B cell (primary cell): Measurements from ENCODE around the gene FSIP1. TPM values are rescaled to one million over a fixed set of nuclear protein-coding genes. Genes with fewer than 3 reads are reported as not detected.

Source experiments
- ATAC-seq: fragments of 200-7000 bp; cut with Tn5 transposase; one replicate; pipeline ENCODE4 v1.10.0; 2021; ENCODE audit warnings: low read depth, mild to moderate bottlenecking, moderate number of reproducible peaks, moderate library complexity
- CTCF ChIA-PET: fragments of 350-600 bp; sonication (Branson Sonifier 250); formaldehyde crosslinking; loops from one replicate; lab custom pipeline; 2021; ENCODE audit warnings: antibody characterized with exemption, inconsistent platforms; lab: Charles Lee
- POLR2A ChIA-PET: fragments of 350-600 bp; sonication (Branson Sonifier 250); formaldehyde crosslinking; loops from one replicate; lab custom pipeline; 2021; ENCODE audit warnings: antibody characterized with exemption; lab: Charles Lee
- DNase-seq: peaks from one replicate; pipeline ENCODE4 v3.0.0; 2013
- H2AFZ ChIP-seq: 2 replicates; pipeline ENCODE4 v1.6.1; 2012; ENCODE audit warnings: mild to moderate bottlenecking, low read depth, low read length; ENCODE audit not compliant: insufficient read depth, poor library complexity, severe bottlenecking
- H3K27ac ChIP-seq, 2 donors: 1 replicate in 1 of 2; 2 replicates in 1 of 2; pipeline ENCODE4 v1.5.1; 2012 to 2013; ENCODE audit warnings: low read length in 2 of 2, mild to moderate bottlenecking in 2 of 2, moderate library complexity in 1 of 2
- H3K27me3 ChIP-seq, 4 experiments: fragments of 200-600 bp in 1 of 4; sonication (generic) in 1 of 4; replicated peaks in 1 of 4; 1 replicate in 2 of 4; 2 replicates in 2 of 4; pipeline versions ENCODE4 v1.6.1 to v1.7.0; 2013 to 2016; ENCODE audit warnings: low read length in 3 of 4, mild to moderate bottlenecking in 2 of 4, mixed read lengths in 1 of 4, moderate library complexity in 1 of 4; ENCODE audit not compliant: insufficient read depth in 4 of 4, control insufficient read depth in 3 of 4; ENCODE audit errors: control extremely low read depth in 1 of 4
- H3K36me3 ChIP-seq, 2 experiments: replicated peaks in 1 of 2; 1 replicate in 1 of 2; 2 replicates in 1 of 2; pipeline versions ENCODE4 v1.6.1 to v1.7.1; 2013; ENCODE audit warnings: low read length in 1 of 2; ENCODE audit not compliant: insufficient read depth in 2 of 2, control insufficient read depth in 1 of 2; ENCODE audit errors: control extremely low read depth in 1 of 2, extremely low read depth in 1 of 2
- H3K4me1 ChIP-seq, 2 donors: fragments of 200-600 bp in 1 of 2; sonication (generic) in 1 of 2; 1 replicate in 1 of 2; 2 replicates in 1 of 2; pipeline versions ENCODE4 v1.5.1 to v1.6.1; 2013 to 2017; ENCODE audit warnings: low read length in 2 of 2; ENCODE audit not compliant: control insufficient read depth in 2 of 2, insufficient read depth in 2 of 2
- H3K4me2 ChIP-seq: replicated peaks from 2 replicates; pipeline ENCODE3; 2012; ENCODE audit warnings: mild to moderate bottlenecking, low read depth, low read length; ENCODE audit not compliant: poor library complexity, severe bottlenecking
- H3K4me3 ChIP-seq, 5 experiments: fragments of 200-600 bp in 1 of 5; sonication (generic) in 1 of 5; 1 replicate in 3 of 5; 2 replicates in 2 of 5; pipeline versions ENCODE4 v1.5.1 to v1.7.0; 2011 to 2016; ENCODE audit warnings: low read length in 4 of 5, mild to moderate bottlenecking in 4 of 5, low read depth in 2 of 5, control low read depth in 1 of 5, moderate library complexity in 1 of 5; ENCODE audit not compliant: insufficient read depth in 1 of 5; ENCODE audit errors: control extremely low read depth in 1 of 5, extremely low read depth in 1 of 5
- H3K79me2 ChIP-seq: fragments of 200-600 bp; sonication (generic); one replicate; pipeline ENCODE4 v1.6.0; 2016; ENCODE audit warnings: low read length; ENCODE audit not compliant: control insufficient read depth, insufficient read depth
- H3K9ac ChIP-seq: fragments of 200-600 bp; sonication (generic); 2 replicates; pipeline ENCODE4 v1.6.1; 2017; ENCODE audit warnings: mild to moderate bottlenecking, low read length, moderate library complexity
- H3K9me3 ChIP-seq, 3 donors: one replicate each; pipeline versions ENCODE4 v1.6.1 to v1.7.1; 2013; ENCODE audit warnings: low read length in 2 of 3; ENCODE audit not compliant: control insufficient read depth in 2 of 3, insufficient read depth in 1 of 3; ENCODE audit errors: control extremely low read depth in 1 of 3
- H4K20me1 ChIP-seq: 2 replicates; pipeline ENCODE4 v1.6.0; 2012; ENCODE audit warnings: mild to moderate bottlenecking, low read length; ENCODE audit not compliant: insufficient read depth, control insufficient read depth, poor library complexity, severe bottlenecking
- H3K27ac Mint-ChIP-seq: one replicate; pipeline ENCODE4 v1.8.0; 2021; ENCODE audit warnings: mixed read lengths
- H3K27me3 Mint-ChIP-seq: one replicate; pipeline ENCODE4 v1.8.0; 2021; ENCODE audit warnings: mixed read lengths
- H3K4me1 Mint-ChIP-seq: one replicate; pipeline ENCODE4 v1.8.0; 2021; ENCODE audit warnings: mixed read lengths
- H3K4me3 Mint-ChIP-seq: one replicate; pipeline ENCODE4 v1.8.0; 2021; ENCODE audit warnings: mixed read lengths
- H3K9me3 Mint-ChIP-seq: one replicate; pipeline ENCODE4 v1.8.0; 2022; ENCODE audit warnings: mixed read lengths; ENCODE audit not compliant: insufficient read depth
- EZH2 ChIP-seq: IDR thresholded peaks from 2 replicates; pipeline ENCODE4 v1.6.1; 2012; ENCODE audit warnings: borderline replicate concordance, low read depth, mild to moderate bottlenecking, moderate library complexity, low read length; ENCODE audit not compliant: insufficient read depth, poor library complexity, severe bottlenecking
- WGBS: methylation state at CpG from one replicate; pipeline ENCODE4 v1.1.5; 2013; ENCODE audit warnings: missing lambda C conversion rate; ENCODE audit not compliant: insufficient coverage; 5-methylcytosine and 5-hydroxymethylcytosine counted together
- intact Hi-C: fragments of 100-400 bp; cut with micrococcal nuclease; formaldehyde crosslinking; loops from one replicate; pipeline ENCODE4 v1.10.0; 2022
- polyA plus RNA-seq: library from polyadenylated mRNA; depleted of rRNA; stranded (reverse); fragments of >200 nt; gene quantifications from 2 replicates; pipeline ENCODE4 v1.2.3, GENCODE V29; 2012
- total RNA-seq, 2 donors: library from RNA; stranded (reverse); fragments of 120-200 nt in 1 of 2; gene quantifications; 1 replicate in 1 of 2; 2 replicates in 1 of 2; pipeline versions ENCODE4 v1.2.3 to v1.2.4, GENCODE V29; 2013 to 2022
- TF ChIP-seq, protein P1 (sequence below): fragments of 200-600 bp; IDR thresholded peaks from one replicate; pipeline ENCODE4 v1.8.0; 2022; ENCODE audit warnings: antibody characterized with exemption, mild to moderate bottlenecking

FSIP1 gene
- total and polyA plus RNA-seq, 2 donors (not counting 1 experiment from before 2014, with no cell fraction given) = 0.19 to 0.49 TPM

DNA sequence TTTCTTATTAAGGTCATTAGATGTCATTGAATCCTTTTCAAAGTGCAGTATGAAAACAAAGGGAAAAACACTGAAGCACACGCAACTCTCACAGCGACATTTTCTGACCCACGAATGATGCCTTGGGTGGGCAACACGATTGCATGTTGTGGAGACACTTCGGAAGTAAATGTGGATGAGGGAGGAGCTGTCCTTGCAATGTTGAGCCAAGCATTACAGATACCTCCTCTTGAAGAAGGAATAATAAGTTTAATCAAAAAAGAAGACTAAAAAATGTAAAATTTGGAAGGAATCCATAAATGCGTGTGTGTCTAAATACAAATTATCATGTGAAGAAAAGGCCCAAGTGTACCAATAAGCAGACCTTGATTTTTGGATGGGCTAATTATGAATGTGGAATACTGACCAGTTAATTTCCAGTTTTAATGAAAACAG, 184.9 kb downstream of the FSIP1 start:
- Histone ChIP-seq H2AFZ (no peak overlapping the region), H3K27ac (no peak overlapping the region), H3K27me3 (no peaks in the 10 kb centered on the region), H3K9ac (no peak overlapping the region), H4K20me1 (no peaks in the 10 kb centered on the region), H3K36me3 (no peaks in the 10 kb centered on the region), H3K4me3 (no peak overlapping the region), H3K4me2 (no peak overlapping the region), H3K79me2 (no peaks in the 10 kb centered on the region), H3K4me1 (no peaks in the 10 kb centered on the region), H3K9me3 (no peaks in the 10 kb centered on the region)
- H3K27ac Mint-ChIP-seq = no peak overlapping the region
- ChIA-PET POLR2A (no interaction called here), CTCF (no interaction called here)
- ATAC-seq = no peak
- H3K27me3 Mint-ChIP-seq = peaks cover 15% of the 10 kb centered on the region
- no peaks in the 10 kb centered on the region for H3K4me1 Mint-ChIP-seq
- H3K4me3 Mint-ChIP-seq = no peak overlapping the region
- no peak for DNase-seq
- no peak for TF ChIP-seq EZH2
- TF ChIP-seq, protein P1, sequence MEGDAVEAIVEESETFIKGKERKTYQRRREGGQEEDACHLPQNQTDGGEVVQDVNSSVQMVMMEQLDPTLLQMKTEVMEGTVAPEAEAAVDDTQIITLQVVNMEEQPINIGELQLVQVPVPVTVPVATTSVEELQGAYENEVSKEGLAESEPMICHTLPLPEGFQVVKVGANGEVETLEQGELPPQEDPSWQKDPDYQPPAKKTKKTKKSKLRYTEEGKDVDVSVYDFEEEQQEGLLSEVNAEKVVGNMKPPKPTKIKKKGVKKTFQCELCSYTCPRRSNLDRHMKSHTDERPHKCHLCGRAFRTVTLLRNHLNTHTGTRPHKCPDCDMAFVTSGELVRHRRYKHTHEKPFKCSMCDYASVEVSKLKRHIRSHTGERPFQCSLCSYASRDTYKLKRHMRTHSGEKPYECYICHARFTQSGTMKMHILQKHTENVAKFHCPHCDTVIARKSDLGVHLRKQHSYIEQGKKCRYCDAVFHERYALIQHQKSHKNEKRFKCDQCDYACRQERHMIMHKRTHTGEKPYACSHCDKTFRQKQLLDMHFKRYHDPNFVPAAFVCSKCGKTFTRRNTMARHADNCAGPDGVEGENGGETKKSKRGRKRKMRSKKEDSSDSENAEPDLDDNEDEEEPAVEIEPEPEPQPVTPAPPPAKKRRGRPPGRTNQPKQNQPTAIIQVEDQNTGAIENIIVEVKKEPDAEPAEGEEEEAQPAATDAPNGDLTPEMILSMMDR = no peak
- no peaks in the 10 kb centered on the region for H3K9me3 Mint-ChIP-seq
- intact Hi-C loops = no loop called here
- 95% methylated on average over 4 of the region's 6 CpGs for WGBS

DNA sequence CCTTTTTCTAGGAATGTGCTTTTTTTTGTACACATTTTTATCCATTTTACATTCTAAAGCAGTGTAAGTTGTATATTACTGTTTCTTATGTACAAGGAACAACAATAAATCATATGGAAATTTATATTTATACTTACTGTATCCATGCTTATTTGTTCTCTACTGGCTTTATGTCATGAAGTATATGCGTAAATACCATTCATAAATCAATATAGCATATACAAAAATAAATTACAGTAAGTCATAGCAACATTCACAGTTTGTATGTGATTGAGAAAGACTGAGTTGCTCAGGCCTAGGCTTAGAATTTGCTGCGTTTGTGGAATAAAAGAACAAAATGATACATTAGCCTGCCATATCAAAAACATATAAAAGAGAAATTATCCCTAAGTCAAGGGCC, 185.3 kb downstream of the FSIP1 start:
- Histone ChIP-seq H3K79me2 (no peaks in the 10 kb centered on the region), H3K36me3 (no peaks in the 10 kb centered on the region), H3K9me3 (no peaks in the 10 kb centered on the region), H4K20me1 (no peaks in the 10 kb centered on the region), H3K27ac (no peak overlapping the region), H3K27me3 (no peaks in the 10 kb centered on the region), H3K4me1 (no peaks in the 10 kb centered on the region), H2AFZ (no peak overlapping the region), H3K9ac (no peak overlapping the region), H3K4me2 (no peak overlapping the region), H3K4me3 (no peak overlapping the region)
- H3K4me3 Mint-ChIP-seq = no peak overlapping the region
- H3K9me3 Mint-ChIP-seq = no peaks in the 10 kb centered on the region
- H3K4me1 Mint-ChIP-seq = no peaks in the 10 kb centered on the region
- no CpG with 5 or more reads among the region's 2 CpGs for WGBS
- H3K27me3 Mint-ChIP-seq = peaks cover 15% of the 10 kb centered on the region
- DNase-seq = no peak
- POLR2A ChIA-PET = no interaction called here
- ATAC-seq = no peak
- CTCF ChIA-PET = no interaction called here
- intact Hi-C loops = no loop called here
- no peak overlapping the region for H3K27ac Mint-ChIP-seq
- no peak for TF ChIP-seq EZH2
- TF ChIP-seq, protein P1 = no peak
